8988T (cell line): ENCODE data around the gene REC8.
"Not testable (repeated sequence)": the region's sequence is repeated elsewhere in the genome, so short reads cannot be mapped to it uniquely, and the experiment has no call there.

ENCODE experiments used
- DNase-seq: peaks from one replicate; pipeline ENCODE4 v3.0.0; 2011

The REC8 gene

GRCh38 chr14:24206260-24207103, 34.6 kb downstream of the REC8 start:
- no peak for DNase-seq

GRCh38 chr14:24207104-24207551, 35.2 kb downstream of the REC8 start:
- no peak for DNase-seq

GRCh38 chr14:24207625-24208024, 35.7 kb downstream of the REC8 start:
- DNase-seq = no peak

DNA sequence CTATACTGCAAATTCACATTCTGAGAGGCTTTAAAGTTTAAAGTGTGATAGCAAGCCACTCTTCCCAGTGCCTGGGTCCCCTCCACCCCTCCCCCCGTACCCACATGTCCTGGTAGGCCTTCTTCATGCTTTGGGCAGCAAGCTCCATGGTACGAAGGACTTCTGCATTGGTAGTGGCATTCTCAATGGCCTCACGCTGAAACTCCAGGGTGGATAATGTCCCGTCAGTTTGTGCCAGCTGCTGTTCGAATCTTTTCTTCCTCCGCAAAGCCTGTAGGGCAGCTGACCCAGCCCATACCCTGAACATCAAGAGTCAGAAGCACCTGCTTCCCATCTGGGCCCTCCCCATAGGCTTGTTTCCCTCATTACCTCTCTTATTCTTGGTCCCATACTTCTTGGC, 39.4 kb downstream of the REC8 start:
- no peak for DNase-seq

GRCh38 chr14:24212924-24213865, 41.3 kb downstream of the REC8 start, which contains the start of gene CHMP4A:
Gene CHMP4A (minus strand): TSS chr14:24213488. CDS start chr14:24213439, 49 bp downstream.
- DNase-seq = peak; percentile 71

GRCh38 chr14:24213866-24214662, 42.2 kb downstream of the REC8 start:
- no peak for DNase-seq

- peak; percentile 55 for DNase-seq
Observed at GRCh38 chr14:24215495-24216344, 43.8 kb downstream of the REC8 start, which contains the start of gene MDP1. Gene MDP1 (minus strand): TSS chr14:24216066. CDS start chr14:24215955, 111 bp downstream.

GRCh38 chr14:24216345-24216699, 44.4 kb downstream of the REC8 start:
- DNase-seq = no peak

GRCh38 chr14:24216876-24217275, 45.0 kb downstream of the REC8 start:
- not testable (repeated sequence) for DNase-seq

DNA sequence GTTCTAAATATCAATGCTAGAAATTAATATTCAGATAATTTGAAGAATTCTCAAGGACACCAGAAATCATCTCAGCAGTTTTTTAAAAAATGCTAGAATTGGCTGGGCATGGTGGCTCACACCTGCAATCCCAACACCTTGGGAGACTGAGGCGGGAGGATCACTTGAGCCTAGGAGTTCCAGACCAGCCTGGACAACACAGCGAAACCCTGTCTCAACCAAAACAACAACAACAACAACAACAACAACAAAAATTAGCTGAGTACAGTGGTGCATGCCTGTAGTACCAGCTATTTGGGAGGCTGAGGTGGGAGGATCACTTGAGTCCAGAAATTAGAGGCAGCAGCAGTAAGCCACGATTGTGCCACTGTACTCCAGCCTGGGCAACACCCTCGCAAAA, 47.2 kb downstream of the REC8 start:
- DNase-seq = no peak

GRCh38 chr14:24219521-24219920, 47.6 kb downstream of the REC8 start:
- DNase-seq = no peak

DNA sequence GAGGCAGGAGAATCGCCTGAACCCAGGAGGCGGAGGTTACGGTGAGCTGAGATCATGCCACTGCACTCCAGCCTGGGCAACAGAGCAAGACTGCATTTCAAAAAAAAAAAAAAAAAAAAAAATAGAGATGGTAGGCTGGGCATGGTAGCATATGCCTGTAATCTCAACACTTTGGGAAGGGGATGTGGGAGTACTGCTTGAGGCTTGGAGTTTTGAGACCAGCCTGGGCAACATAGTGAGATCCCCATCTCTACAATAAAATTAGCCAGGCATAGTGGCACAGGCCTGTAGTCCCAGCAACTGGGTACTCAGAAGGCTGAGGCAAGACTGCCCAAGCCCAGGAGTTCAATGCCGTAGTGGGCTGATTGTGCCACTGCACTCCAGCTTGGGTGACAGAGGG, 51.1 kb downstream of the REC8 start:
- not testable (repeated sequence) for DNase-seq

DNA sequence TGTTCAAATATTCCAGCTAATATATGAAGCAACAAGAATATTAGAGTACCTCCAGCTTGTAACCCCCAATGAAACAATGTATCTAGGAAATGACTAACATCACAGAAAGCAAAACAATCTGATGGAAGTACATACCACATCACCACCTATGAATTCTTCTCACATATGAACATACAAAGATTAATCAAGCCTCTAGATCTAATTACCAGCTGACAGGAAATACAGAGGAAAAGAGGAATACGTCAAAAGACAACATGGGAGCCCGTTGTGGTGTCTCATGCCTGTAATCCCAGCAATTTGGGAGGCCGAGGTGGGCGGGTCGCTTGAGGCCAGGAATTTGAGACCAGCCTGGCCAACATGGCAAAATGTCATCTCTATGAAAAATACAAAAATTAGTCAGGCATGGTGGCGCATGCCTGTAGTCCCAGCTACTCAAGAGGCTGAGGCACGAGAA, 52.8 kb downstream of the REC8 start:
- no peak for DNase-seq

DNA sequence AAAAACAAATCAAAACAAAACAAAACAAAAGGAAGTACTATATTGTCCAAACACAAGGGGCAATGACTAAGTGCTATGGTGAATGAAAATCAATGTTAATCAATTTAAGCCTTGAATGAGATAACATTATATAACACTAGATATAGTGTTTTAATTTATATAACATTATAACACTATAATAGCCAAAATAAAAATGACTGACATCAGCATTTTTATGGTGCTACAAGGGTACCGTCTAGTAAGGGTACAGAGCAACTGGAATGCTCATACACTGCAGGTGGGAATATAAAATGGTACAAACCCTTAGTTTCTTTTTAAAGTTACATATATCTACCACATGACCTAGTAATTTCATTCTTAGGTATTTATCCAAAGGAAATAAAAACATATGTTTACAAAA, 54.6 kb downstream of the REC8 start:
- no peak for DNase-seq

GRCh38 chr14:24228902-24229301, 57.0 kb downstream of the REC8 start:
- no peak for DNase-seq
